NCI-H1436 treated with DMSO at 0.1 percent for 48 hours (cell line): Measurements from ENCODE around the gene ROM1.
A peak's percentile ranks its signal among the peaks of the same experiment; 100 is the strongest.

ENCODE experiments used
- DNase-seq: peaks from one replicate; lab custom pipeline; 2025; lab: John Stamatoyannopoulos, UW

Gene ROM1

DNA sequence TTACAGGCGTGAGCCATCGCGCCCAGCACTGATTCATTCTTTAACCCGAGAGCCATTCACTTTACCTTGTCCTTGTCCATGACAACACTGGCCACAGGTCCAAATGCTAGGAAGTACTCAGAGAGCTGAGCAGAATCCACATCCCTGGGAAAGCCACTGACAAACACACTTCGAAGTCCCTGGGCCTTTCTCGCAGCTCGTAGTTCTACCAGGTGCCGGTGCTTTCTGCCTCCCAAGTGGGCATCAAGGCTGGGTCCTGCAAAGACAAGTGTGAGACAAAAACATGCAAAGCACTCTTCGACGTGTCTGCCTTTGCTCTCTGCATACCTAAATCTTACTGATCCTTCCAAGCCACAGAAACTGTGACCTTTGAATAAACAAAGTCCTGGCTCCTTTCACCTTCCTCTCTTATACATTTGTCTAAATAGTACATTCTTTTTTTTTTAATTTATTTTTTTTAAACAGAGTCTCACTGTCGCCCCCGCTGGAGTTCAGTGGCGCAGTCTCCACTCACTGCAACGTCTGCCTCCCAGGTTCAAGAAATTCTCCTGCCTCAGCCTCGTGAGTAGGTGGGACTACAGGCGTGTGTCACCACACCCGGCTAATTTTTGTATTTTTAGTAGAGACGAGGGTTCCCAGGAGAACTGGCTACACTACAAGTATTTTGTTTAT lies 24.0 kb upstream of the ROM1 start:
- DNase-seq = no peak

DNA sequence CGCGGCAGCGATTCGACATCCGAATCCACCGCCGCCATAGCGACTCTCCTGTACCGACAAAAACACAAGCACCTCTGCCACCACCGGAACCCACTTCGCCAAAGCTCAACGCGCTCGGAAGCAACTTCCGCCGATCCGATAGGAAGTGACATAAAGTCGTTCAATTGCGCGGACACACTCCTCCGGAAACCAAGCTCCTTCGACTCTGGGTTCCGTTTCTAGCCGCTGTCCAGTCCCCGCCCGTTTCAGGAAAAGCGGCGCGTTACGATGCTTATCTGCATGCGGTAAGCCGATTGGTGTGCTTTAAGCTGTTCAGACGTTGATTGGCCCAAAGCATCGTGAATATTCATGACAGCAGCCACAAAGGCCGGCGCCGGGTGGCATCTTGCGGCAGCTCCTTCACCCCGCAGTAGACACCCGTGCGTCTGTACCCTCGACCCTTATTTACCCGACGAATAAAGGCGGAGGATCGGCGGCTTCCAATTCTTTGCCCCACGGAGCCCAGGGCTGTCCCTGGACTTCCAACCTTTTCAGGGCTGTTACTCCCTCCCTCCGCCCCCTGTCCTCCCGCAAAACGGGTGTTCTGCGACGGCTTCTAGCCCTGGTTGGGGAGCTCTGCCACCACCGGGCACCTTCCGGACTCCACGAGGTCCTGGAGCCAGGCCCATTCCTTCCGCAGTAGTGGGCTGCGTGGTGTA lies 21.5 kb upstream of the ROM1 start, which contains the start of gene TUT1:
Gene TUT1 (minus strand): TSS at position 76 of the 698 bp plus-strand sequence. CDS start 38 bp downstream, at position 38.
- peak; percentile 99 for DNase-seq

DNA sequence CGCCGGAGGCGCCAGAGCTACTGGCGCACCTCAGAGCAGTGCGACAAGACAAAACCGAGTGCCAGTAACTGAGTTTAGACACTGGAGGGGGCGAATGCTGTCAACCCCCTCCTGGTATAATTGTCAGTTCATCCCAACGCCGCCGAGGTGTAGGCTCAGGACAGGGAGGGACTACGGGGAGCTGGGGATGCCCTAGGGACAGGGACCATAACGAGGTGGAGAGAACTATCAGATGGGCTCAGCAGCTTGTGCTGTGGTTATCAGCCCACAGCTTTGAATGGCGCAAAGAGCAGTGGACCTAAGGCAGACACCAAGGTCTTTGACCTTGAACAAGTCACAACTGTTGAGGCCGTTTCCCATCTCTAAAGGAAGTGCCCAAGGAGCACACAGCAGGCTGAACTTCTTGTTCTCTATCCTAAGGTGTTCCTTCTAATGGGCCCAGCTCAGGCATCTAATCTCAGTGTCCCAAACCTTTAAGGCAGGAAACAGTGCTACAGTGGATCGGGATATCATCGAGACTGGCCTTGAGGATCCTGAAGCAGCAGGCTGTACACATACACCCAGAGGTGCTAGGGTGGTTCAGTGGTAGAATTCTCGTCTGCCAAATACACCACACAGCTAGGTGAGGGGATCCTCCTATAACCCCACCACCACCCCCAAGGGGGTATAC lies 20.8 kb upstream of the ROM1 start:
- DNase-seq = no peak

DNA sequence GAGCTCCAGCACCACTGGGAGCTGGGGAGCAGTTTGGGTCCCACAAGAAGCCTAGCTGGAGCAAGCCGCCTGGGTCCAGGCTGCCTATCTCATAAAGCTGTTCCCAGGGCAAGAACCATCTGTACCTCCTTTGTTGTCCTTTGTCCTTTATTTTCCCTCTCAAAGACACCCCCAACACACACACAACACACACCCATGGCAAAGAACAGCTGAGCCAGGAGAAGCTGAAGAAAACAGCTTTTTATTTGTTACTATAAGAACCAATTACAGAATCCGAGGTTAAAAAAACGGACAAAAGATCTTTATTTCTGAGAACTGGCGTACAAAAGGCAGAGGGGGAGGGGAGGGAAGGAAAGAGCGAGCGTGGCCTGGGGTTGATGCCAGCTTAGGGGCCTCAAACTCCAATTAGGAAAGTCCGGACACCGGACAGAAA lies 20.1 kb upstream of the ROM1 start:
- DNase-seq = no peak

DNA sequence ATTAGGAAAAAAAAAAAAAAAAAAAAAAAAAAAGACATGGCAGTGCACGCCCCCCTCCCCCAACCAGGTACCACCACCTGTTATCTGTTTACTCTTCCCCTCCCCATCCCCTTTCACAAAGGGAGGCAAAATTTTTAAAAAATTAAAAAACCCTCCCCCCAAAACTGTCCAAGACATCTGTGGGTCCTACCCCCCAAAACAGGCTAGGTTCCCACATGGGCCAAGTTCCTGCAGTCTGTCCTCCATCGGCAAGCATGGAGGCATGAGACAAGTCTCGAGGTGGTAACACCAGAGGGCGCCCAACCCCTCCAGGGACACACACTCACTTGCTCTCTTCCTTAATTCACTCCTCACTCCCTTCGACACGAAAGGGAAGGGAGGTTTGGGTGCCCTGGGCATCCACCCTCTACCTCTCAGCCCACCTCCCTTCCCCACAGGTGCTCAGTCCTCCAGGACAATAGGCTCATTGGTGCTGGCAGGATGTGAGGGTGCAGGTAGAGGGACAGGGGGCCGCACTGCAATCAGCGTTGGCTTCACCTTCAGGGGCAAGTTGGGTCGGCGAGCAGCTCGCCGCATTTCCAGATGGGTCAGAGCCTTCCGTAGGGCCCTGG lies 19.5 kb upstream of the ROM1 start:
- DNase-seq = no peak

DNA sequence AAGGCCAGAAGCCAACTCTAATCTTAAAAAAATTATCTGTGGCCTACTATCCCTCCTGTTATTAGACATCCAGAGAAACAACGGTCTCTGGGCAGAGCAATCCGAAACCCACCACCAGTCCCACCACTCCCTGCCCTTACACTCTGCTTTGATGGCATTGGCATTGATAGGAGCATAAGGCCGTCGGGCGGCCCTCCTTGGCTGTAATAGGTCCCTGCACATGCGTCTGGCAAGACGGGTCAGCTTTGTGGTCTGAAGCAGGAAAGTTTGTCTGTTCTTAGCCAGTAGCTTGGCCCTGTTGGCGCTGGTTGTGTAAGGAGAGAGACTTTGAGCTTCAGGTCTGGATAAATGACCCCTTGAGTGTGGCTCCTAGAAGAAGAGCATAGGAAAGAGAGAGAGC lies 17.9 kb upstream of the ROM1 start:
- no peak for DNase-seq

DNA sequence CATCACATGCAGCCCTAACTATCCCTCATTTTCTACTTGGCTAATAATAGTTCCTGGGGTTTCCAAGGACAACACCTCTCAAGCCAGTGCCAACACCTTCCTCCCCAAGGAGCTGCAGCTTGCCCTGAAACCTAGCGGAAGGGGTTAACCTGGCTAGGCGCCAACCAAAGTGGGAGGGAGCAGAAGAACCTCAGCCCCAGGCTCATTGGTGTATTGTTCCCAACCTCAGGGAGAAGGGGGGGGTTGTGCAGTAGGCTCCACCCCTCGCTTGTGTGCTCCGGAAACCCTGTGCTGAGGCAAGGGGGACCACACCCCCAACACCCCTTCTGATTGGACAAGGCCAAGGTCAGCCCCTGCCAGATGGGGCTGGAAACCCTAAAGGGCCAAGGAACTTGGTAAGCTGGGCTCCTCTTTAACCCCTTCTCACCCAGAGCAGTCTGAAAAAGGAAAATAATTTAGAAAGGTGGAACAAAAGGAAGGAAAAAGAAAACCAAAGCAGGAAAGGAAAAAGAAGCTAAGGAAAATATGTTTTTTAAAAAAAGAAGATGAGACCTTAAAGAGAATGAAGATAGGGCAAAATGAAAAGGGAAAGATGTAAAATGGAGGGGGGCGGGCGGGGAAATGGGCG lies 13.9 kb upstream of the ROM1 start:
- DNase-seq = peak; percentile 97

DNA sequence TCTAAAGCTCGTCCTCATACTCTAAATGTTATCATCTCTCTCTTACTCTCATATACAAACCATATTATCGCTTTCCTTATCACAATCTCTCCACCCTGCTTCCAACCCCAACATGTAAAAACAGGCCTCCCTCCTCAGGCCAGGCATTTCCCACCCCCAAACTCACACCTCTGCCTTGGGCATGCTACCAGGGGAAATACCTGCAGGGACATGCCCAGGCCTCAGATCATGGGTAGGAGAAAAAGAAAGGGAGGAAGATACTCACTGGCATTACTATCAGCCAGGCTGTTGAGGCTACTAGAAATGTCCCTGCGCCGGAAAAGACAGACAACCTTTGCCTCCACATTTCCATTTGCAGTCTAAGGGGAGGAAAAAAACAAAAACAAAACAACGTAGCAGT lies 13.2 kb upstream of the ROM1 start:
- DNase-seq = no peak

DNA sequence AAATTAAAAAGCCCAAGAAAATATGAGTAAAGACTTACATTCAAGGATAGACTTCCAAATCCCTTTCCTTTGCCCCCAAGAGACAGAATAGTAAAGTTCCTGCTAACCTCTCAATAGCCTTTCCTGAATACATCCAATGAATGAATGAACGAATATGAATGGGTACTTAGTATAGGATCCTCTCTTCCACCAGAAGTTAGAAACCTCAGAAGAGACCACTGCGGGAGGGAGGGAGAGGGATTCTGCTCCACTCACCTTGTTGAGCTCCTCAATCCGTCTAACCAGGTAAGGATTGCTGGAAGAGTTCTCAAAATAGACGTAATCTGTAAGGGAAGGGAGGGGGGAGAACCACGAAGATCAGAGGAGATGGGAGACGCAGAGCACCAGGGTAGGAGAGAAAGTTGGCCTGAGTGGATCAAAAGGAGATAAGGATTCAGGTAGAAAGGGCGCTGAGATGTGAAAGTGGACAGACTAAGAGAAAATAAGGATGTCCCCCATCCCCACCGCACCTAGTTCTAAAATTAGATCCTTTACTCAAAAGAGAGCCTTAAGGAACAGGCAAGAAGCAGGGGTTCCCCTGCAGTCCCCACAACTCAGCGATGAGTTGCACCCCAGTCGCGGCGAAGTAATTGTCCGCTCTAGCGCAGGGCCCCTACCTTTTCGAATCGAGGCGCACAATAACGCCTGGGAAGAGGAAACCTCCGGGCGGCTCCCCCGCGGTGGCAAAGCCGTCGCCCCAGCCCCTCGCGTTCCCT lies 12.5 kb upstream of the ROM1 start:
- DNase-seq = no peak

DNA sequence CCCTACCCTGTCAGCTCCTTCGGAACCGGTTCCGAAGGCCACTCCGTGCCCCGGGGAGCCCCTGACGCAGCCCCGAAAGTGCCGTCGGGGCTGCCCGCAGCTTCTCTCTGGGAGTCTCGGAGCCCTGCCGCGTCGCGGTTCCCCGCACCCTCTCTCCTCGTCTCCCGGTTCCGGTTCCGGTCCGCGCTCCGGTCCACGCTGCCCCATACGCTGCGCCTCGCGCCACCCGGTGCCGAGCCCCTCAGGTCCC lies 12.0 kb upstream of the ROM1 start:
- no peak for DNase-seq

DNA sequence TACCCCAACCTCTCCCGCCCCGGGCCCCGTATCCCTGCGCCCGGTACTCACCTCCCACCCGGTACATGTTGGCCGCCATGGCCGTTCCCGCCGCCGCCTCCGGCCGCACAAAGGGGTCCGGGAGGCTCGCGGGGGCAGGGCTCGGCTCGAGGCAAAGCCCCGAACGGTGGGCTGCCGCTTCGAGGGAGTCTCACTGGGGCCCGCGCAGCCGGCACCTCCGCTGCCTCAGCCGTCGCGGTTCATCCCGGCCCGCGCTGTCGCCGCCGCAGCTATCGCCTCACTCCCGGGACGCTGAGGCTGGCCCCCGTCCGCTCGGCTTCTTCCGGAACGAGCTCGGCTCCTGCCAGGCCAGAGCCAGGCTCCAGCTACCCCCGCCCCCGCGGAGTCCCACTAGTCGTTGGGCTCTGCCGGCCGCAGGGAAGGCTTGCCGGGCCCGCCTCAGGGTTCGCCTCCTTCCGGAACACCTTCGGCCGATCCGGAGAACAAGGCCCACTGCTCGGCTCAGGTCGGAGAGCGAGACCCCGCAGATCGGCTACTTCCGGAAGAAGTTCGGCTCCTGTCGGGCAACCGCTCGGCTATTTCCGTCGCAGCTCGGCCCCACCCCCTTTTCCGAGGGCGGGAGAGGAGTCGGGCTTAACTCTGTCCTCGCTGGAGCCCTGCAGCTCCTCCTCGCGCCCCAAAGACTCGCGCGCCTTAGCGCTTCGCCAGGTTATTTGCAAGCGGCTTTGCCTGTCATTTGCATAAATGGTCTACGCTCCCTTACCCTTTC lies 11.5 kb upstream of the ROM1 start, which contains the start of gene MTA2:
Gene MTA2 (minus strand): TSS at position 494 of the 769 bp plus-strand sequence. CDS start 415 bp downstream, at position 79.
- DNase-seq = peak; percentile 88

DNA sequence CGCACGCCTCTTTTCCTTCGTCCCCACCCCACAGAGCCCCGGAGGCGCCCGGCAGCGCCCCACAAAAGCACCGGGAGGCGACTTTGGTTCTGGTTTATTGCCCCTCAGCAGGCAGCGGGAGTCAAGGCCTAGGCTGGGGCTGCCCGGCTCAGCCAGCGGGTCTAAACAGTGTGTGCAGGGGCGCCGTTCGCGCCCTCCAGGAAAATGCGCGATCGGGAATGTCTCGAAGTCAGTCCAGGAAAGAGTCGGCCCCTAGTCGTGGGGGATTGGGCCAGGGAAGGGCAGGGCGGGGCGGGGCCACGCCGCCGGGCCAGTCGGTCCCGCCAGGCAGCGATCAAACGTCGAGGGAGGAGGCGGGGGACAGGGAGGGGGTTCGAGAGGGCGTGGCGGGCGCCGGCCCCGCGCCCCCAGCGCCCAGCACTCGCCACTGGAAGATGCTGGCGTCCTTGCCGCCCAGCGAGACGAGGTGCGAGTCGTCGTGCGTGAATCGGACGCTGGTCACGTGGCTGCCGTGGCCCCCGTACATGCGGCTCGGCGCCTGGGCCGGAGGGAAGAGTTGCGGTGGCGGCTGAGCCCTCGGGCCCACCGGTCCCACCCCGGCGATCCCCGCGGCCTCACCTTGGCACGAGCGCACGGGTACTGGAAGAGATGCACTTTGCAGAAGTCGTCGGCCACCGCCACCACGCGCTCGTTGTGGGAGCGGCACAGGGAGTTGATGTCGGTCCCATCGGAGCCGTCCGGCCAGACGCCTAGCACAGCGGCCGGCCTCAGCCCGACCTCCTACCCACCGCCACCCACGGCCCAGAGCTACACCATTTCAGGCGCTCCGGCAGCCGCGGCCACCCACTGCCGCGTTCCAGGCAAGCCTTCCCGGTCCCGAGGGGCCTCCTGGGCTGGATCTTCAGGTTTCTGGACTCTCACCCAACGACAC lies 10.7 kb upstream of the ROM1 start:
- DNase-seq = no peak

DNA sequence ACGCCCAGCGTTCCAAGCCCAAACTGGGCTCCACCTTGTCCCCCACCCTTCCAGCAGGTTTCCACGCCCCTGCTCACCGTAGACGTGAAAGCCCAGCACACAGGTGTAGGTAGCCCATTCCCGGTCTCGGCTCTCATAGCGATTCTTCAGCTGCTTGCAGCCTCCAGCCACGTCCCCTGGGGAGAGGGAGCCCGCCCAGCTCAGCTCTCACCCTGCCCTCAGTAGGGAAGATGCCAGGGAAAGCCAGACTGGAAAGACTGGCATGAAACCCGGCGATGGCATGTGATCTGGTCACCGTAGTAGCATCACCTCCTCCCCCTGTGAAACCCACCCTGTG lies 10.0 kb upstream of the ROM1 start:
- no peak for DNase-seq

DNA sequence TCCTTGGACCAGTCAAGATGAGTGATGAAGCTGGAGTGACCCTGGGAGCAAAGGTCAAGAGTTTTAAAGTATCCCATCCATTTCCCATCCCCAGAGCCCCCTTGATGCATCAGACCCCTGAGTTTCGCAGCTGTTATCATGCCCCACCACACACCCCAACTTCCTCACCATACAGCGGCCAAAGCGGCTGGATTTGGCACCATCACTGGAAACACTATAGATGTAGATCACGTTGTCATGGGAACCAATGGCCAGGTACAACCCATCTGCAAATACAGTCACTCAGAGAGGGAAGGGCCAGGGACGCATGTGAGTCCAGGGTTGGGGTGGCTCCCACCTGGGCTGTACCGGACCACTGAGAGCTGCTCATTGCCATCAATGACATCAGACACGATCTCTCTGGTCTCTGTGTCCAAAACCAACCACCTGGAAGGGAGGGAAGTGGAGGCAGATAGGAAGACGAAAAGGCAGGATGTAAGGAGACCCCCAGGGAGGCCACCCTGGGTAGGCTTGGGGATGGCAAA lies 9.2 kb upstream of the ROM1 start:
- DNase-seq = no peak

DNA sequence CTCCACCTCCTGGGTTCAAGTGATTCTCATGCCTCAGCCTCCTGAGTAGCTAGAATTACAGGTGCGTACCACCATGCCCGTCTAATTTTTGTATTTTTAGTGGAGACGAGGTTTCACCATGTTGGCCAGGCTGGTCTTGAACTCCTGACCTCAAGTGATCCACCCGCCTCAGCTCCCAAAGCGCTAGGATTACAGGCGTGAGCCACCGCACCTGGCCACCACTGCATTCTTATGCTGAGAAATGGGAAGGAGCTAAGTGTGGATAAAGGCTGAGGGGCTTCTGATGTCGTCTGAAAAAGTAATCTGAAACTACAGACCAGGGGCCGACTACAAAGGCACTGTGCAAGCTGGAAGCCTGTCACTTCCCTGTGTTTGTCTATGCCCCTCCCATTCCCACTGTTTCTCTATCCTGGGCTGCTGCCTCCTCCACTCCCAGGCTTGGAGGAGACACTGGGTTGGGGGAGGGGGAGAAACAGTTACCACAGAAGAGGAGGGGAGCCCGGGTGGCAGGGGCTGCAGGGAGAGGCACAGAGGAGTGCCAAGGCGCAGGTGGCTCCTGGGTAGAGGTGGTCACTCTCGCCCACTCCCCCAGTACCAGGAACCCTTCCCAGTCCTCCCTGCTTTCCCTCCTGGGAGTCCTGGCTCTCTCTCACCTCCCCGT lies 8.5 kb upstream of the ROM1 start:
- DNase-seq = no peak

DNA sequence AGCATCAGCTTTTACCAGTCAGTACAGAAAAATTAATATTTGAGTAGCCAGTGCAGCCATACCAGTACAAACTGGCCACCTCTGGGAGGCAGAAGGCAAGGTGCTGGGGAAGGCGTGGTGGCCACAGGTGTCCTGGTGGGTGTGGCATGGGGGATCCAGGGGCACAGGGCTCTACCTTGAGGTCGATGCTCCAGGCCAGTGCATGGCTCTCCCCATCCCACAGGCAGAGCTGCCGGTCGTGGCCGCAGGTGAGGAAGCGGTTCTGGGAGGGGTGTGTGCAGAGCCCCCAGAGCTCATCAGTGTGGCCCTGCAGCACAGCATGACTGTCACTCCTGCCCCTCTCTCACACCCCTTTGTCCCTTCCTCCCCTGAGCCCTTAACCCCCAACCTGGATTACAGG lies 7.6 kb upstream of the ROM1 start:
- DNase-seq = no peak

DNA sequence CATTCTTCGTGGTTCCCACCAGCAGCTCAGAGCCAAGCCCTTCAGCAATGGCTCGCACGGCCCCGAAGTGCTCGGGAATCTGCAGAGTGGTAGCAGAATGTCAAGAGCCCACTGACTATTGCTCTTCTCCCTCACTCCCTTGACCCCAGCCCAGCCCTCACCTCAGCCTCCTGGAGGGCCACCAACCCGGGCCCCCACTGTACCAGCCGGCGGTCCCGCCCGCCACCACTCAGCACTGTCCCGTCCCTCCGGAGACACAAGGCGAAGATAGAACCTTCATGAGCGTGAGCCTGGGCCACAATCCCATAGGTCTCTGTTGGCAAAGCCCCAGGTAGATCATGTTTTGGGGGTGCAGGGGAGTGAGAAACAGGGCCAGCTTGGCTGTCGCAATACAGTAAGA lies 7.2 kb upstream of the ROM1 start:
- no peak for DNase-seq

DNA sequence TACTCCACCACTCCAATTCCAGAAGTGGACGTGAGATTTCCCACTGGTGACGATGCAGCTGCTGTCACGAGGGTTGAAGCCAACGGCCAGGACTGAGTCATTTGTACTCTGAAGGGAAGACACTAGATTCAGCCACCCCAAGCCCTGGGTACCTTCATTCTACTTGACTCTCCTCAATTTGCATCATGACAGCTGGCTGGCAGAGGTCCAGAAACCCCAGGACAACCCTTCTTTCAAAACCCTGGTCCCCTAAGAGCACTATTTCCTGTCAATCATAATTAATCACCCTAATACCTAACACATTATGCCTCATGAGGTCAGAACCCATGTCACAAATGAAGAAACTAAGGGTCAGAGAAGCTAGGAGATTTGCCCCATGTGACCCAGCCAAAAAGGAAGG lies 5.3 kb upstream of the ROM1 start:
- DNase-seq = no peak

DNA sequence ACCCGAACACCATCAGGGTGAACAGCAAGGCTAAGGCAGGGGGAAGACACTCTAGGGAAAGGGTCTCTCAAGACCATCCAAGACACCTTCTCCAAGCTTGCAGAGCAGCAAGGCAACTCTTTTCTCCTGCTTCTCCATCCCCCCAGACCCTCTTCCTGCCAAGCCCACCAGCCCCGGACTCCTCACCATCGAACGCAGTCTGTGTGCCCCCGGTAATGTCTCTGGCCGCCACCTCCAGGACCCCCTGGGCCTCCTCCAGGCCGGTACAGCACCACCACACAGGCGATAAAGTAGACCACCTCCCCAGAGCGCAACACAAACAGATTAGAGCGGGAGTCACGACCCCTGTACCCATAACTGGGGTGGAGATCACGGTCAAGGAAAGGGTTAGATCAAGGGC lies 4.3 kb upstream of the ROM1 start:
- DNase-seq = no peak
